PC-9 (cell line): ENCODE data around the gene SRSF4.

Experiments used
- CTCF ChIP-seq: fragments of 200-600 bp; sonication (generic); conservative IDR thresholded peaks from 2 replicates; pipeline ENCODE4 v1.6.1; 2017; ENCODE audit warnings: mixed run types, antibody characterized with exemption, mild to moderate bottlenecking, moderate library complexity
- EZH2 ChIP-seq: fragments of 200-600 bp; sonication (generic); IDR thresholded peaks from 2 replicates; pipeline ENCODE4 v1.8.0; 2017; ENCODE audit warnings: antibody characterized with exemption, low read depth

- TF ChIP-seq CTCF = no peak
- no peak for TF ChIP-seq EZH2
Measured at GRCh38 chr1:29186252-29186651, 4.6 kb upstream of the SRSF4 start.
